ENCODE measurements around the gene CDK19. TPM values are rescaled to one million over a fixed set of nuclear protein-coding genes. Genes with fewer than 3 reads are reported as not detected.
A peak's percentile ranks its signal among the peaks of the same experiment; 100 is the strongest.

The CDK19 gene
- total and polyA plus RNA-seq, 2 of the 13 experiments (the other 11 are each of a cell fraction or from before 2014, with no cell fraction given) = 13.4 to 27.0 TPM

DNA sequence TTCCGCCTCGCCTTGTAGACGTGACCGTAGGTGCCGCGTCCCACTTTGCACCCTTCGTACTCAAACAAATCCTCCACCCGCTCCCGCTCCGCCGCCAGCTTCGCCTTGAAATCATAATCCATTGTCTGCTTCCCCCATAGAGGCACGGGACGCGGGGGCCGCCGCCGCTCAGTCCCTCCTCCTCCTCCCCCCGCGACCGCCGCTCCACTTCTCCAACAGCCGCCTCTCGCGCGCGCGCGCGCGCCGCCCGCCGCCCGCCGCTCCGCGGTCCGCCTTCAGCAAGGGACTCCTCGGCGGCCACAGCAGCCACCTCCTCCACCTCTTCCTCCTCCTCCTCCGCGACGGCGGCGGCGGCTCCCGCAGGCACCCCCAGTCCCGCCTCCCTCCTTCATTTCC is 256 bp downstream of the CDK19 start (continued):
- TF ChIP-seq CREBL2 (CRISPR knock-in tag; IDR thresholded peaks at IDR 0.05; ENCODE audit: borderline replicate concordance) (no peak), HNRNPK (IDR thresholded peaks at IDR 0.05; ENCODE audit: low read depth, low read length, poor library complexity, severe bottlenecking) (peak; percentile 87), NAIF1 (CRISPR knock-in tag; IDR thresholded peaks at IDR 0.05; ENCODE audit: borderline replicate concordance) (no peak), KMT2A (CRISPR knock-in tag; IDR thresholded peaks at IDR 0.05) (peak; percentile 1; the same call in 1 of the 2 replicates), ZNF775 (CRISPR knock-in tag; IDR thresholded peaks at IDR 0.05; ENCODE audit: borderline replicate concordance) (no peak), ZNF30 (CRISPR knock-in tag; IDR thresholded peaks at IDR 0.05) (no peak), SPEN (CRISPR knock-in tag; IDR thresholded peaks at IDR 0.05; ENCODE audit: low read depth) (no peak), HMG20A (CRISPR knock-in tag; IDR thresholded peaks at IDR 0.05; ENCODE audit: borderline replicate concordance) (no peak), FOXK1 (CRISPR knock-in tag; IDR thresholded peaks at IDR 0.05; ENCODE audit: borderline replicate concordance, low read depth) (no peak), ZNF549 (CRISPR knock-in tag; IDR thresholded peaks at IDR 0.05) (no peak), HMGXB4 (CRISPR knock-in tag; IDR thresholded peaks at IDR 0.05; ENCODE audit: borderline replicate concordance in 1 of 2, low read depth in 1 of 2) (no peak; a peak in 1 of 4 replicates), ZNF619 (CRISPR knock-in tag; IDR thresholded peaks at IDR 0.05) (0 out of 2 replicates have a peak, but pooled peaks have one; percentile 10), IRX3 (CRISPR knock-in tag; IDR thresholded peaks at IDR 0.05; ENCODE audit: borderline replicate concordance, low read depth) (no peak), AGO2 (optimal IDR thresholded peaks at IDR 0.05; ENCODE audit: low read depth, low read length) (peak; percentile 55), PHF20 (CRISPR knock-in tag; IDR thresholded peaks at IDR 0.05) (no peak), NFYC (CRISPR knock-in tag; IDR thresholded peaks at IDR 0.05) (no peak), ZNF891 (CRISPR knock-in tag; IDR thresholded peaks at IDR 0.05) (0 out of 2 replicates have a peak, but pooled peaks have one; percentile 49), MYNN (CRISPR knock-in tag; IDR thresholded peaks at IDR 0.05; ENCODE audit: low read depth) (no peak), KLF6 (CRISPR knock-in tag; IDR thresholded peaks at IDR 0.05) (no peak; the same call in 1 of the 2 replicates), ETV5 (CRISPR knock-in tag; IDR thresholded peaks at IDR 0.05; ENCODE audit: borderline replicate concordance) (peak; percentile 5; the same call in 1 of the 2 replicates)
- TF ChIP-seq, protein P1, sequence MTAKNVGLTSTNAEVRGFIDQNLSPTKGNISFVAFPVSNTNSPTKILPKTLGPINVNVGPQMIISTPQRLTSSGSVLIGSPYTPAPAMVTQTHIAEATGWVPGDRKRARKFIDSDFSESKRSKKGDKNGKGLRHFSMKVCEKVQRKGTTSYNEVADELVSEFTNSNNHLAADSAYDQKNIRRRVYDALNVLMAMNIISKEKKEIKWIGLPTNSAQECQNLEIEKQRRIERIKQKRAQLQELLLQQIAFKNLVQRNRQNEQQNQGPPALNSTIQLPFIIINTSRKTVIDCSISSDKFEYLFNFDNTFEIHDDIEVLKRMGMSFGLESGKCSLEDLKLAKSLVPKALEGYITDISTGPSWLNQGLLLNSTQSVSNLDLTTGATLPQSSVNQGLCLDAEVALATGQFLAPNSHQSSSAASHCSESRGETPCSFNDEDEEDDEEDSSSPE (CRISPR knock-in tag; IDR thresholded peaks at IDR 0.05) = no peak
- TF ChIP-seq, protein P2, sequence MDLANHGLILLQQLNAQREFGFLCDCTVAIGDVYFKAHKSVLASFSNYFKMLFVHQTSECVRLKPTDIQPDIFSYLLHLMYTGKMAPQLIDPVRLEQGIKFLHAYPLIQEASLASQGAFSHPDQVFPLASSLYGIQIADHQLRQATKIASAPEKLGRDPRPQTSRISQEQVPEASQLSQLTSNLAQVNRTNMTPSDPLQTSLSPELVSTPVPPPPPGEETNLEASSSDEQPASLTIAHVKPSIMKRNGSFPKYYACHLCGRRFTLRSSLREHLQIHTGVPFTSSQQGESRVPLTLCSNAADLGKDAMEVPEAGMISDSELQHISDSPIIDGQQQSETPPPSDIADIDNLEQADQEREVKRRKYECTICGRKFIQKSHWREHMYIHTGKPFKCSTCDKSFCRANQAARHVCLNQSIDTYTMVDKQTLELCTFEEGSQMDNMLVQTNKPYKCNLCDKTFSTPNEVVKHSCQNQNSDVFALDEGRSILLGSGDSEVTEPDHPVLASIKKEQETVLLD (CRISPR knock-in tag; IDR thresholded peaks at IDR 0.05; ENCODE audit: low read depth) = peak; percentile 54; the same call in 1 of the 2 replicates

Data from HepG2 (cell line).